ENCODE results near the gene KCNJ16. TPM values are rescaled to one million over a fixed set of nuclear protein-coding genes. Genes with fewer than 3 reads are reported as not detected.

Gene KCNJ16
- total and polyA plus RNA-seq, 9 of the 15 experiments (the other 6 are each of a cell fraction or from before 2014, with no cell fraction given): 0.01 to 0.75 (median 0.07) TPM; not detected in 4

- BruUV-seq (replicated peaks): no TSS peak
- no peaks in the 10 kb centered on the region for H4K20me1 ChIP-seq (replicated peaks; ENCODE audit: control insufficient read depth, insufficient read depth, low read length)
- H3K27me3 ChIP-seq (ENCODE audit: control insufficient read depth in 2 of 2, insufficient read depth in 2 of 2, low read length in 2 of 2): no peaks in the 10 kb centered on the region
- no peak for ATAC-seq
- POLR2A ChIA-PET: no interaction called here
- DNase-seq (ENCODE audit: extremely low read depth in 1 of 4, low spot score in 3 of 4): no peak
- H3K4me3 ChIP-seq: no peak overlapping the region
- intact Hi-C loops (cut with micrococcal nuclease): no loop called here
- no peaks in the 10 kb centered on the region for H3K9me1 ChIP-seq (ENCODE audit: control insufficient read depth, insufficient read depth, low read length)
- in situ Hi-C loops (cut with MboI): no loop called here
- H3K79me2 ChIP-seq (ENCODE audit: control insufficient read depth, insufficient read depth, low read length): peaks cover 20% of the 10 kb centered on the region
- no peak overlapping the region for H3K9ac ChIP-seq (ENCODE audit: insufficient read depth in 1 of 2, low read depth in 2 of 2, low read length in 2 of 2)
- no peak overlapping the region for H2AFZ ChIP-seq (ENCODE audit: low read depth, low read length)
- H3K9me3 ChIP-seq (replicated peaks; ENCODE audit: control insufficient read depth, insufficient read depth, low read depth, low read length): no peaks in the 10 kb centered on the region
- H3K27ac ChIP-seq (ENCODE audit: extremely low read depth, low read depth, low read length): no peak overlapping the region
- H3K4me1 ChIP-seq (replicated peaks in 1 of 2; ENCODE audit: control insufficient read depth in 2 of 2, insufficient read depth in 2 of 2, low read length in 2 of 2): no peaks in the 10 kb centered on the region
- WGBS (ENCODE audit: insufficient coverage, low coverage, missing lambda C conversion rate): 35% methylated on average over 8 of the region's 8 CpGs
- no peak overlapping the region for H3K4me2 ChIP-seq (ENCODE audit: insufficient read depth, low read length)
- CTCF ChIA-PET (ENCODE audit: low intra/inter-chr PET ratio): no interaction called here
- FAIRE-seq: no peak
- H3K36me3 ChIP-seq (ENCODE audit: control insufficient read depth, insufficient read depth, low read length): peaks cover 6% of the 10 kb centered on the region; the same call in 1 of the 3 replicates
- TF ChIP-seq KLF10 (CRISPR knock-in tag; IDR thresholded peaks at IDR 0.05) (no peak), ZNF395 (CRISPR knock-in tag; IDR thresholded peaks at IDR 0.05) (no peak), FOXK1 (CRISPR knock-in tag; IDR thresholded peaks at IDR 0.05; ENCODE audit: borderline replicate concordance) (no peak), SREBF2 (CRISPR knock-in tag; IDR thresholded peaks at IDR 0.05) (no peak), JUN (IDR thresholded peaks at IDR 0.05; ENCODE audit: borderline replicate concordance, low read depth, low read length) (no peak), JUN (CRISPR knock-in tag; IDR thresholded peaks at IDR 0.05; ENCODE audit: borderline replicate concordance) (no peak), POLR2B (IDR thresholded peaks at IDR 0.05; ENCODE audit: low read depth, partially characterized antibody) (no peak), MGA (IDR thresholded peaks at IDR 0.05) (no peak), ZNF133 (CRISPR knock-in tag; IDR thresholded peaks at IDR 0.05) (no peak), ZNF311 (CRISPR knock-in tag; IDR thresholded peaks at IDR 0.05) (no peak)
Measured at GRCh38 chr17:70096861-70097260, 21.8 kb downstream of the KCNJ16 start.
